Raji (cell line): Measurements from ENCODE around the gene CNTNAP1.
A peak's percentile ranks its signal among the peaks of the same experiment; 100 is the strongest.

ENCODE experiments used
- POLR2A ChIP-seq: IDR thresholded peaks from 2 replicates; pipeline ENCODE4 v1.6.1; 2011; ENCODE audit warnings: low read depth, low read length, control low read depth; ENCODE audit not compliant: insufficient read depth

CNTNAP1 gene

DNA sequence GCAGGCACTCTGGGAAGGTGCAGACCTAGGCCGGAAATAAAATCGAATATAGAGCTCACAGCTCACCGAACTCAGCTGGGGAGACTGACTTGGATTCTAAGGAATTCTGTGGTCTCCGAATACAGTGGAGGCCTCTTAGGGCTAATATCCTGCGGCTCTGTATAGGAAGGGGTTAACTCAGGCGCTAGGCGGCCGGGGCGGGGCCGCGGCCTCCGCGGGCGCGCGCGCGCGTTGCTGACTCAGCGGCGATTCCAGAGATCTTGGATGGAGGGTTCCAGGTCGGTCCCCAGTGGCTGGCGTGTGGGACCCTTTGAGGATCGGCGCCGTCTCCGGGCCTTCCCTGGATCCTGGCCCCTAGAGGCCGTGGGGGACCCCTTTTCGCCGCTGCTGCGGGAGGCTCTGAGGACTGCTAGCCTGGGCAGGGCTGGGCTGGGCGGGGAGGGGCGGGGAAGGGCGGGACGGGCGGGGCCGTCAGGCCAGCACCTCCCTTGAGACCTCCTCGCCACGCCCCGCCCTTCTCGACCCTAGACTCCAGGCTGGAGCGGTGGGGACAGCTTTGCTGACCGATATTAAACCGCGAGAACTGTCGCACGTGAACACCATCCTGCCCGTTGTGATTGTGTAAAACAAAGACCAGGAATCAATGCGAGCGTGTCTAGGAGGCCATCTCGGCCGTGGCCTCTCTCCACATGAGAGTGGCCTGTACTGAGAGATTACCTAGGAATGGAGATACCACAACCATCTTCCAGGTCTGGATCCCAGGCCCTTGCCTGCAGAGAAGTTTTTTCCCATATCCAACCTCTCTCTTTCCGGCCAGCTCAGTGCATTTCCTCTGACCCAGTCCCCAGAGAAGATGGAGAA lies 4.2 kb upstream of the CNTNAP1 start:
- peak; percentile 74 for TF ChIP-seq POLR2A

DNA sequence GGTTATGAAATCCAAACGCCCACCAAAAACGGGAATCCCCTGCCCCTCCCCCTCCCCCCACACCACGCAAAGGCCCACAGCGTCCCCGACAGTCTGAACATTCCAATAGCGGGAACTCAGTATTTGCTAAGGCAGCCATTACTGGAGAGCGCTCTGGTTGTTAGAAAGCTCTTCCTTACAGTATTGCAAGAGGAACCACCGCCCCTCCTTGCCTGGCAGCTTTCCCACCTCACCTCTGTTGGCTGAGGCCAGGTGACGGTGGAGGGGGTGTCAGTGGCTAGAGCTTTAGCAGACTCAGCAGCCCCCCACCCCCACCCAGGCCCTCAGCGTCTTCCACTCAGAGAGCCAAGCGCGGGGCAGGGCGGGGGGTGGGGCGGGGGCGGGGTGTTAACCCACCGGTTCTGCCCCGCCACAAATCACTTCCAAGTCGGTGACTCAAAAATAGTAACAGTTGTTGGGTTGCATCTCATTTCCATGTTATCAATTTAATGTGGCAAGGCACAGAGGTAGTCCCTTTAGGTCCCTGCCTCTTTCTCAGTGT lies 3.3 kb upstream of the CNTNAP1 start:
- TF ChIP-seq POLR2A: 0 out of 2 replicates have a peak, but pooled peaks have one; percentile 18

DNA sequence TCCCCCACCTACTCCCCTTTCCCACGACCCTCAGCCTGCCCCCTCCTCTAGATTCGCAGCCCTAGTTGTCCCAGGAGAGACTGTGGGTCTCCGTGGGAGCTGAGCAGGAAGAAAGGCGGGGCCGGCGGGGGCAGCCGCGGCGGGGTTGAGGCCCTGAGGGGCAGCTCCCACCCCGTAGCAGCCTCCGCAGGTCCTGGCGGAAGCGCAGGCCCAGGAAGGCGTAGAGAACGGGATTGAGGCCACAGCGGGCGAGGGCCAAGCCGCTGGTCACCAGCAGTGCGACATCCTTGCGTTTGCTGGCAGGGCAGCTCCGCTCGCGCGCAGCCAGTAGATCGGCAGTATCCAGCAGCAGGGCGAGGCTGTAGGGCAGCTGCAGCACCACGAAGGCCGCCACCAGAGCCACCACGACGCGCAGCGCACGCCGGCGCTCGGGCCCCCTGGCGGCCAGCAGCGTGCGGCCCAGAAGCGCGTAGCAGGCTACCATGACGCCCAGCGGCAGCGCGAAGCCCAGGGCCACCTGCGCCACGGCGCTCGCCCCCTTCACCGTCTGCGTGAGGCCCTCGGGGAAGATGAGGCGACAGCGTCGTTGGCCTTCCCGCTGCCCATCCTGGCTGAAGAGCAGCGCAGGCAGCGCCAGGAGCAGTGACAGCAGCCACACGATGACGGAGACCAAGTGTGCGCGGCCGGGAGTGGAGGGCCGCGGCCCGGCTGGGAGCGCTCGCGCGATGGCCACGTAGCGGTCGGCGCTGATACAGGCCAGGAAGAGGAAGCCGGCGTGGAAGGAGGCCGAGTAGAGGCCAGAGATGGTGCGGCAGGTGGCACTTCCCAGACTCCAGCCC lies 2.6 kb upstream of the CNTNAP1 start:
- TF ChIP-seq POLR2A: no peak

DNA sequence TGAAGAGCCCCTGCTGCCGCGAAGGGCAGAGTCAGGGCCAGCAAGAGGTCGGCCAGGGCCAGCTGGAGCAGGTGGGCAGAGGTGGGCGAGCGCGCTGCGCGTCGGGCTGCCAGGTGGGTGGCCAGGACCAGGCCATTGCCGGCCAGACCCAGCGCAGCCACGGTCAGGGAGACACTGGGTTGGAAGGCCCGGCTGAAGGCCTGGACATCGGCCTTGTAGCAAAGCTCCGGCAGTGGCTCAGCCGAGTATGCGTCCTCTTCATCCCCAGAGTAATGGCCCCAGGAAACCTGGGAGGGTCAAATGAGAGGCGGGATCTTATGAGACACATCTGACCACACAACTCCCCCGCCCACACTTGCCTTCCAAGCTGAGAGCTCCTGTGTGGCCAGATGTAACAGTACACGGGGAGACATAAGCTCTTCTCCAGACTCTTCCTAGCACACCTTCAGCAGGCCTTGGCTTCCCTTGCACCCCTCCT lies 2.0 kb upstream of the CNTNAP1 start:
- TF ChIP-seq POLR2A: no peak

DNA sequence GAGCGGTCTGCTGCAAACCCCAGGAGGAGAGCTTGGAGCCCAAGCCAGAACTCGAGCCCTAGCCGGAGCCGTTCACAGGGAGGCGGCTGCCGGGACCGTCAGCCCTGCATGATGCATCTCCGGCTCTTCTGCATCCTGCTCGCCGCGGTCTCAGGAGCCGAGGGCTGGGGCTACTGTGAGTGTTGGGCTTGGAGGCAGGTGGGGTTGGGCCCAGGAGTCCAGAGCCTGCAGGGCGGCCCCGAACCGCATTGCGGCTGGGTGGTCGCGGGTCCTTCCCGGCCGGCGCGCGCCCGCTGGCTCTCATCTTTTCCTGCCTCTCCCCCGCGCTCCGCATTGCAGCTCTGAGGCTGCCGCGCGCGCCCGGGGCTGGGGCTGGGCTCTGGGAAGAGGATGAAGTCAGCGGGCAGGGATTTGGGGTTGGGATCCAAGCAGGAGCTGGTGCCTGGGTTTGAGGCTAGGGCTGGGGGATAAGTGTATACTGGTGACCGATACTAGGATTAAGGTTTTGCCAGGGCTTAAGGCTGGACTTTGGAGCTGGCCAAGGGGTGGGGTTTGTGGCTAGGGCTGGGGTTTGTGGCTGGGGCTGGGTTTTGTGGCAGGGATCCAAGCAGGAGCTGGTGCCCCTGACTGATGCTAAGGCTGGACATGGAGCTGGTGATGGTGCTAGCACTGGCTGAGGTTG lies 532 bp downstream of the CNTNAP1 start:
- no peak for TF ChIP-seq POLR2A

DNA sequence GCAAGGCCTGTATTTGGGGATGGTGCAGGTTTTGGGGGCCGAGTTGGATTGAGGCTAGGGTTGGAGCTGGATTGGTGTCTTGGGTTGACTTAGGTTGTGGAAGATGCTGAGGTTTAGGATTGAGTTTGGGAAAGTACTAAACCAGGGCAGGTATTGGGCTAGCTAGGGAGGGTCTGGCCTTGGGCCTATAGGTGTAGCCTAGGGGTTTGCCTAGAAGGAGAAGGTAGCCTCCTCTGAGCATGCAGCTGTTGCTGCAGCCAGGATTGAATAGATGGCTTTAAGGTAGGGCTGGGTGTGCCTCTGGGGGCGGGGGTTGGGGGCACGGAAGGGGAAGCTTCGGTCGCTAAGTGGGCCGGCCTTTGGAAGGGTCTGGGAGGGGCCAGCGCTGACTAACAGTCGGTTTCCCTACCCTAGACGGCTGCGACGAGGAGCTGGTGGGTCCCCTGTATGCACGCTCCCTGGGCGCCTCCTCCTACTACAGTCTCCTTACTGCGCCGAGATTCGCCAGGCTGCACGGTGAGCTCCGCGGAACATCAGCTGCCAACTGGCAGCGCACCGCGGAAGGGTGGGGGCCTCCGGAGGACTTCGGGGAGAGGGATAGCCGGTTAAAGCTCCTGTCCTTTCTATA lies 1.2 kb downstream of the CNTNAP1 start:
- TF ChIP-seq POLR2A: no peak

DNA sequence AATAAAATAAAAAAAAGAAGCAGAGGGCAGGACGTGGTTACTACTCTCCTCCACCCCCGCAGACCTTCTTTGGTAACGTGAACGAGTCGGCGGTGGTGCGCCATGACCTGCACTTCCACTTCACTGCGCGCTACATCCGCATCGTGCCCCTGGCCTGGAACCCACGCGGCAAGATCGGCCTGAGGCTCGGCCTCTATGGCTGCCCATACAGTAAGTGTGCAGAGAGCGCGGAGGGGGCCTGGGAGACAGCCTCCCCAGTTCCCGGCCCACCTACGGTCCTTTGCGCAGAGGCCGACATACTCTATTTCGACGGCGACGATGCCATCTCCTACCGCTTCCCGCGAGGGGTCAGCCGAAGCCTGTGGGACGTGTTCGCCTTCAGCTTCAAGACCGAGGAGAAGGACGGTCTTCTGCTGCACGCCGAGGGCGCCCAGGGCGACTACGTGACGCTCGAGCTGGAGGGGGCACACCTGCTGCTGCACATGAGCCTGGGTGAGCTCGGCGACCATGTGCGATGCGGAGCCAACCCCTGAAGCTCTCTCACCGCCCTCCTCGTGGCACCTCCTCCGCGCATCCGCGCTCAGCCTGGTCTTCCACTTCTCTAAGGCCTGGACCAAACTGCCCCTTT lies 2.7 kb downstream of the CNTNAP1 start:
- TF ChIP-seq POLR2A: no peak

DNA sequence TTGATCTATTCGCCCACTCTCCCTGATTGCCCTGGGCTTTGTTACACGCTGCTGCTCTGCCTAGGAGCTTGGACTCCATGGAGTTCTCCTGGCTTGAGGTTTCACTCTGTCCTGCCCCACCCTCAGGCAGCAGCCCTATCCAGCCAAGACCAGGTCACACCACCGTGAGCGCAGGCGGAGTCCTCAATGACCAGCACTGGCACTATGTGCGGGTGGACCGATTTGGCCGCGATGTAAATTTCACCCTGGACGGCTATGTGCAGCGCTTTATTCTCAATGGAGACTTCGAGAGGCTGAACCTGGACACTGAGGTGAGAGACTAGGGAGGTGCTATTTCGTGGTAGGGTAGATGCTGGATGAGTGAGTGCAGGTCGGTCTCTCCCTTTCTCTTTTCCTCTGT lies 3.5 kb downstream of the CNTNAP1 start:
- TF ChIP-seq POLR2A: no peak

DNA sequence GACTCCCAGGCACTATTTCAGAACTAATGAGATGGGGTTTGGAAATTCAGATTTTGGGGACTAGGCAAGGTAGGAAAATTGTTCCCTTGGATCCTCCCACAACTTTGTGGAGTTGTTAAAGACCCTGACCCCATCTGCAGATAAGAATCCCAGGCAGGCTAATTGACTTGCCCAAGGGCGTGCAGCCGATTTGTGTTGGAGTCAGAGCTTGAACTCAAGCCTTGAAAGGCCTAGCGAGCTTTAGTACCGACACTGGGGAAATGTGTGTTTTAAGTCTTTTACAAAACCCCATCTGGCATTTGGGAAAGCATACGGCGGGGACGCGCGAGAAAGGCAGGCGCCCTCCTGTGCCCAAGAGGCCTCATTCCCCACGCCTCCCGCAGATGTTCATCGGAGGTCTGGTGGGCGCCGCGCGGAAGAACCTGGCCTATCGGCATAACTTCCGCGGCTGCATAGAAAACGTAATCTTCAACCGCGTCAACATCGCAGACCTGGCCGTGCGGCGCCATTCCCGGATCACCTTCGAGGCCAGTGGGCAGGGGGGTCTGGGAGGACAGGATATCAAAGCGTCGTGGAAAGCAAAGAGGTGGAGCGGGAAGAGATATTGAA lies 4.3 kb downstream of the CNTNAP1 start:
- no peak for TF ChIP-seq POLR2A

DNA sequence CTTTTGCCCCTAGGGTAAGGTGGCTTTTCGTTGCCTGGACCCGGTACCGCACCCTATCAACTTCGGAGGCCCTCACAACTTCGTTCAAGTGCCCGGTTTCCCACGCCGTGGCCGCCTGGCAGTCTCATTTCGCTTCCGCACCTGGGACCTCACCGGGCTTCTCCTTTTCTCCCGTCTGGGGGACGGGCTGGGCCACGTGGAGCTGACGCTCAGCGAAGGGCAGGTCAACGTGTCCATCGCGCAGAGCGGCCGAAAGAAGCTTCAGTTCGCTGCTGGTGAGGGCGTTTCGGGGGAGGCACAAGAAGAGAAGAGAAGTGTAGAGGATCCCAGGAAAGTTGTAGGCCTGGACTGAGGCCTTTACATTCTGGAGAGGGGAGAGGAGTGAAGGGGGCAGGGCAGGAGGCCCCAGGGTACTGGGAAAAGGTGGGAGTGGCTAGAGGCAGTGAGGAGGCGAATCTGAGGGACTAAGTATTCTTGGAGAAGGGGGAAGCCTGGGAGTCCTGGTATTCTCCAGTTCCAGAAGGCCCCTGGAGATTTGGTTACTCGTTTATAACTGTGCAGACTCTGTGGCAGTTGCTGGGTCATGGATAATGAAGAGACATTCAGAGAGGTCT lies 5.5 kb downstream of the CNTNAP1 start:
- no peak for TF ChIP-seq POLR2A

DNA sequence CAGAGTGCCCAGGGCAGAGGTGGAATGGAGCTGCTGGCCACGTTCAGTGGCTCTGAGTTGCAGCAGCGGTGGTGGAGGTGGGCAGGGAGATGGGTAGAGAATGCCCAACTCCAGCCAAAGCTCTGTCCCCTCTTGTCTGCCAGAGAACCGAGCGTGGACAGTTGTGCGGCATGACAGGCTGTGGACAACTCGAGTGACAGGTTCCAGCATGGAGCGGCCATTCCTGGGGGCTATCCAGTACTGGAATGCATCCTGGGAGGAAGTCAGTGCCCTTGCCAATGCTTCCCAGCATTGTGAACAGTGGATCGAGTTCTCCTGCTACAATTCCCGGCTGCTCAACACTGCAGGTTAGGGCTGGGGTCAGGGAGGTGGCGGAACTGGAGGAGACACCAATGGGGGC lies 8.3 kb downstream of the CNTNAP1 start:
- no peak for TF ChIP-seq POLR2A

DNA sequence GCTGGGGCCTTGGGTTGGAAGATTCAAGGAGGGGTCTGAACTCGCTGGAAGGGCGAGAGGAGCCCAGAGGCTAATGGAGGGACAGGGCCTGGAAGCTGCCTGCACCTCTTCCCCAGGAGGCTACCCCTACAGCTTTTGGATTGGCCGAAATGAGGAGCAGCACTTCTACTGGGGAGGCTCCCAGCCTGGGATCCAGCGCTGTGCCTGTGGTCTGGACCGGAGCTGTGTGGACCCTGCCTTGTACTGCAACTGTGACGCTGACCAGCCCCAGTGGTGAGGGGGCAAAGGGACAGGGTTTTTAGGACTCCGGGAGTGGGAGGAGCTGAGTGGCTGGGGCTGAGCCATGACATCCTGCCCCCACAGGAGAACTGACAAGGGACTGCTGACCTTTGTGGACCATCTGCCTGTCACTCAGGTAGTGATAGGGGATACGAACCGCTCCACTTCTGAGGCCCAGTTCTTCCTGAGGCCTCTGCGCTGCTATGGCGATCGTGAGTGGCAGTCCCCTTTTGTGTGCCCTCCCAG lies 8.8 kb downstream of the CNTNAP1 start:
- TF ChIP-seq POLR2A: no peak

DNA sequence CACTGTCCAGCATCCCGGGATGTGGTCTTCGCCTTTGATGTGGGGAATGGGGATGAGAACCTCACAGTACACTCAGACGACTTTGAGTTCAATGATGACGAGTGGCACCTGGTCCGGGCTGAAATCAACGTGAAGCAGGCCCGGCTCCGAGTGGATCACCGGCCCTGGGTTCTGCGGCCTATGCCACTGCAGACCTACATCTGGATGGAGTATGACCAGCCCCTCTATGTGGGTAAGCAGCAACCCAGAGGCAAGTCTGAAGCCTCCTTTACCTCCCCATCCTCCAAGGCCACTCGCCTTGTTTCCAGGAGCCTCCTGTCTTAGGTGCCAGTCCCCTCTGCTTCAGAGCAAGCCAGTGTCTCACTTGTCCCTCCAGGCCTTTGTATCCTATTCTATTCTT lies 10.2 kb downstream of the CNTNAP1 start:
- no peak for TF ChIP-seq POLR2A
